T-helper 2 cell treated with Interferon-gamma antibody and Interleukin-4, amounts not matched to agents 5 μg/mL and 100 μg/mL, for 36 hours (primary cell): ENCODE measurements around the gene KCNN4.
A peak's percentile ranks its signal among the peaks of the same experiment; 100 is the strongest.
"Not testable (repeated sequence)": the region's sequence is repeated elsewhere in the genome, so short reads cannot be mapped to it uniquely, and the experiment has no call there.

ENCODE experiments used
- DNase-seq: peaks from one replicate; pipeline ENCODE4 v3.0.0; 2021; ENCODE audit warnings: low spot score
- H3K27ac Mint-ChIP-seq: one replicate; pipeline ENCODE4 v1.8.0; 2021; ENCODE audit warnings: mild to moderate bottlenecking, mixed read lengths
- H3K27me3 Mint-ChIP-seq: one replicate; pipeline ENCODE4 v1.8.0; 2021; ENCODE audit warnings: low read depth, mixed read lengths
- H3K36me3 Mint-ChIP-seq: one replicate; pipeline ENCODE4 v1.8.0; 2021; ENCODE audit warnings: low read depth, mixed read lengths
- H3K4me1 Mint-ChIP-seq: one replicate; pipeline ENCODE4 v1.8.0; 2021; ENCODE audit warnings: low read depth, mixed read lengths
- H3K4me3 Mint-ChIP-seq: one replicate; pipeline ENCODE4 v1.8.0; 2022; ENCODE audit warnings: mild to moderate bottlenecking, moderate library complexity, mixed read lengths
- H3K9me3 Mint-ChIP-seq: one replicate; pipeline ENCODE4 v1.8.0; 2021; ENCODE audit warnings: mixed read lengths

KCNN4 gene

GRCh38 chr19:43774940-43775258 lies 5.9 kb downstream of the KCNN4 start:
- H3K4me3 Mint-ChIP-seq, H3K9me3 Mint-ChIP-seq, H3K27ac Mint-ChIP-seq, H3K27me3 Mint-ChIP-seq, DNase-seq: not testable (repeated sequence)
- peaks cover 40% of the 10 kb centered on the region for H3K36me3 Mint-ChIP-seq
- peaks cover 36% of the 10 kb centered on the region for H3K4me1 Mint-ChIP-seq

GRCh38 chr19:43774103-43774939 lies 6.5 kb downstream of the KCNN4 start:
- no peak for DNase-seq
- Mint-ChIP-seq H3K4me1 (peaks cover 32% of the 10 kb centered on the region), H3K4me3 (no peak overlapping the region), H3K27ac (no peak overlapping the region), H3K27me3 (no peaks in the 10 kb centered on the region), H3K36me3 (peaks cover 39% of the 10 kb centered on the region), H3K9me3 (no peaks in the 10 kb centered on the region)

GRCh38 chr19:43773725-43774102 lies 7.1 kb downstream of the KCNN4 start:
- Mint-ChIP-seq H3K27me3 (no peaks in the 10 kb centered on the region), H3K36me3 (peaks cover 45% of the 10 kb centered on the region), H3K4me1 (peaks cover 28% of the 10 kb centered on the region), H3K9me3 (no peaks in the 10 kb centered on the region), H3K27ac (no peak overlapping the region), H3K4me3 (no peak overlapping the region)
- no peak for DNase-seq

- peak overlapping the region; percentile 20 for H3K27ac Mint-ChIP-seq
- no peaks in the 10 kb centered on the region for H3K9me3 Mint-ChIP-seq
- no peak overlapping the region for H3K4me3 Mint-ChIP-seq
- peaks cover 58% of the 10 kb centered on the region for H3K36me3 Mint-ChIP-seq
- no peak for DNase-seq
- H3K27me3 Mint-ChIP-seq, result no peaks in the 10 kb centered on the region
- H3K4me1 Mint-ChIP-seq, result peaks cover 30% of the 10 kb centered on the region
These were observed 11.5 kb downstream of the KCNN4 start for GRCh38 chr19:43769256-43769655.

GRCh38 chr19:43768273-43769050 lies 12.3 kb downstream of the KCNN4 start:
- Mint-ChIP-seq H3K4me1 (peaks cover 36% of the 10 kb centered on the region), H3K4me3 (no peak overlapping the region), H3K27ac (peak overlapping the region; percentile 20), H3K9me3 (no peaks in the 10 kb centered on the region), H3K27me3 (no peaks in the 10 kb centered on the region), H3K36me3 (peaks cover 57% of the 10 kb centered on the region)
- DNase-seq, result no peak

- no peaks in the 10 kb centered on the region for H3K27me3 Mint-ChIP-seq
- peaks cover 57% of the 10 kb centered on the region for H3K36me3 Mint-ChIP-seq
- H3K4me1 Mint-ChIP-seq, result peaks cover 42% of the 10 kb centered on the region
- no peak for DNase-seq
- H3K27ac Mint-ChIP-seq, result peak overlapping the region; percentile 62
- no peak overlapping the region for H3K4me3 Mint-ChIP-seq
- H3K9me3 Mint-ChIP-seq, result no peaks in the 10 kb centered on the region
These were observed 13.0 kb downstream of the KCNN4 start for GRCh38 chr19:43767818-43768217.

- no peak for DNase-seq
- Mint-ChIP-seq H3K4me1 (peaks cover 47% of the 10 kb centered on the region), H3K27me3 (no peaks in the 10 kb centered on the region), H3K4me3 (peak overlapping the region; percentile 3), H3K9me3 (no peaks in the 10 kb centered on the region), H3K36me3 (peaks cover 59% of the 10 kb centered on the region), H3K27ac (peak overlapping the region; percentile 92)
These were observed 13.5 kb downstream of the KCNN4 start for GRCh38 chr19:43767316-43767715.

GRCh38 chr19:43766755-43767043 lies 14.1 kb downstream of the KCNN4 start:
- H3K4me3 Mint-ChIP-seq, result peak overlapping the region; percentile 59

GRCh38 chr19:43765109-43765876 lies 15.5 kb downstream of the KCNN4 start:
- peak overlapping the region; percentile 59 for H3K4me3 Mint-ChIP-seq
- peaks cover 46% of the 10 kb centered on the region for H3K4me1 Mint-ChIP-seq
- peaks cover 49% of the 10 kb centered on the region for H3K36me3 Mint-ChIP-seq
- no peaks in the 10 kb centered on the region for H3K9me3 Mint-ChIP-seq
- no peaks in the 10 kb centered on the region for H3K27me3 Mint-ChIP-seq
- H3K27ac Mint-ChIP-seq, result peak overlapping the region; percentile 92
- peak; percentile 93 for DNase-seq

More at GRCh38 chr19:43766755-43767043, 14.1 kb downstream of the KCNN4 start:
- Mint-ChIP-seq H3K9me3 (no peaks in the 10 kb centered on the region), H3K36me3 (peaks cover 56% of the 10 kb centered on the region), H3K4me1 (peaks cover 47% of the 10 kb centered on the region), H3K27me3 (no peaks in the 10 kb centered on the region), H3K27ac (peak overlapping the region; percentile 92)
- no peak for DNase-seq

GRCh38 chr19:43764684-43765083 lies 16.1 kb downstream of the KCNN4 start:
- peaks cover 45% of the 10 kb centered on the region for H3K4me1 Mint-ChIP-seq
- H3K9me3 Mint-ChIP-seq, DNase-seq, H3K27me3 Mint-ChIP-seq: not testable (repeated sequence)
- H3K36me3 Mint-ChIP-seq, result peaks cover 43% of the 10 kb centered on the region
- H3K27ac Mint-ChIP-seq, result peak overlapping the region; percentile 92
- peak overlapping the region; percentile 59 for H3K4me3 Mint-ChIP-seq

- Mint-ChIP-seq H3K36me3 (peaks cover 34% of the 10 kb centered on the region), H3K27me3 (no peaks in the 10 kb centered on the region), H3K4me1 (peaks cover 50% of the 10 kb centered on the region), H3K27ac (peak overlapping the region; percentile 83), H3K4me3 (peak overlapping the region; percentile 28), H3K9me3 (no peaks in the 10 kb centered on the region)
- DNase-seq, result peak; percentile 58
These were observed 17.3 kb downstream of the KCNN4 start for GRCh38 chr19:43763473-43763939.

GRCh38 chr19:43762814-43763213 lies 18.0 kb downstream of the KCNN4 start:
- no peak for DNase-seq
- Mint-ChIP-seq H3K27me3 (no peaks in the 10 kb centered on the region), H3K27ac (peak overlapping the region; percentile 83), H3K36me3 (peaks cover 30% of the 10 kb centered on the region), H3K4me3 (no peak overlapping the region), H3K9me3 (no peaks in the 10 kb centered on the region), H3K4me1 (peaks cover 55% of the 10 kb centered on the region)

GRCh38 chr19:43760941-43761340 lies 19.8 kb downstream of the KCNN4 start:
- Mint-ChIP-seq H3K4me1 (peaks cover 56% of the 10 kb centered on the region), H3K9me3 (no peaks in the 10 kb centered on the region), H3K27me3 (no peaks in the 10 kb centered on the region), H3K36me3 (peaks cover 26% of the 10 kb centered on the region), H3K27ac (no peak overlapping the region), H3K4me3 (no peak overlapping the region)
- no peak for DNase-seq

- H3K27me3 Mint-ChIP-seq, result peaks cover 4% of the 10 kb centered on the region
- peaks cover 32% of the 10 kb centered on the region for H3K36me3 Mint-ChIP-seq
- H3K4me1 Mint-ChIP-seq, result peaks cover 50% of the 10 kb centered on the region
- H3K9me3 Mint-ChIP-seq, result no peaks in the 10 kb centered on the region
- no peak overlapping the region for H3K4me3 Mint-ChIP-seq
- no peak for DNase-seq
- peak overlapping the region; percentile 2 for H3K27ac Mint-ChIP-seq
These were observed 21.3 kb downstream of the KCNN4 start for GRCh38 chr19:43759515-43759914.
